RWPE2 (cell line): Measurements from ENCODE around the gene GRIA4.

Experiments used
- ATAC-seq: fragments of 200-7000 bp; cut with Tn5 transposase; 3 replicates; pipeline ENCODE4 v1.9.1; 2021; ENCODE audit warnings: low read depth
- DNase-seq: peaks from one replicate; pipeline ENCODE4 v3.0.0-alpha.2; 2020; ENCODE audit warnings: low spot score
- H3K27ac ChIP-seq: fragments of 450-650 bp; 2 replicates; pipeline ENCODE4 v1.5.1; 2017; ENCODE audit warnings: mild to moderate bottlenecking; ENCODE audit not compliant: poor library complexity, severe bottlenecking
- H3K27me3 ChIP-seq: fragments of 250-450 bp; sonication (Bioruptor Pico); 2 replicates; pipeline ENCODE4 v1.5.1; 2021; ENCODE audit warnings: mild to moderate bottlenecking, moderate library complexity; ENCODE audit not compliant: insufficient read depth, poor library complexity, severe bottlenecking
- H3K36me3 ChIP-seq: fragments of 250-450 bp; sonication (Bioruptor Pico); 2 replicates; pipeline ENCODE4 v1.5.1; 2020; ENCODE audit warnings: low read depth, mild to moderate bottlenecking, moderate library complexity
- H3K4me1 ChIP-seq: fragments of 250-450 bp; sonication (Bioruptor Pico); 2 replicates; pipeline ENCODE4 v1.5.1; 2021; ENCODE audit warnings: mild to moderate bottlenecking, moderate library complexity; ENCODE audit not compliant: insufficient read depth, poor library complexity, severe bottlenecking
- H3K4me3 ChIP-seq: fragments of 250-450 bp; sonication (Bioruptor Pico); 2 replicates; pipeline ENCODE4 v1.5.1; 2021; ENCODE audit warnings: mild to moderate bottlenecking, moderate library complexity; ENCODE audit not compliant: severe bottlenecking
- H3K9me3 ChIP-seq: fragments of 250-450 bp; sonication (Bioruptor Pico); 2 replicates; pipeline ENCODE4 v1.5.1; 2021; ENCODE audit warnings: mild to moderate bottlenecking, moderate library complexity; ENCODE audit not compliant: severe bottlenecking
- CTCF ChIP-seq: fragments of 450-650 bp; IDR thresholded peaks from one replicate; pipeline ENCODE4 v1.5.1; 2017; ENCODE audit warnings: mild to moderate bottlenecking, moderate library complexity; ENCODE audit not compliant: poor library complexity, severe bottlenecking

The GRIA4 gene

GRCh38 chr11:105612771-105613170 is 2.9 kb downstream of the GRIA4 start:
- no peak overlapping the region for H3K27ac ChIP-seq
- no peaks in the 10 kb centered on the region for H3K4me1 ChIP-seq
- ATAC-seq, result no peak
- H3K27me3 ChIP-seq, result peaks cover 47% of the 10 kb centered on the region
- H3K36me3 ChIP-seq, result no peaks in the 10 kb centered on the region
- DNase-seq, result no peak
- H3K4me3 ChIP-seq, result no peak overlapping the region
- no peaks in the 10 kb centered on the region for H3K9me3 ChIP-seq
- TF ChIP-seq CTCF, result no peak

GRCh38 chr11:105613183-105613582 is 3.3 kb downstream of the GRIA4 start:
- DNase-seq, result no peak
- no peak overlapping the region for H3K4me3 ChIP-seq
- H3K27ac ChIP-seq, result no peak overlapping the region
- H3K9me3 ChIP-seq, result no peaks in the 10 kb centered on the region
- peaks cover 47% of the 10 kb centered on the region for H3K27me3 ChIP-seq
- no peaks in the 10 kb centered on the region for H3K4me1 ChIP-seq
- TF ChIP-seq CTCF, result no peak
- no peaks in the 10 kb centered on the region for H3K36me3 ChIP-seq
- ATAC-seq, result no peak

GRCh38 chr11:105618343-105618955 is 8.6 kb downstream of the GRIA4 start:
- ATAC-seq (no peak), DNase-seq (no peak)
- Histone ChIP-seq H3K4me3 (no peak overlapping the region), H3K27me3 (peaks cover 5% of the 10 kb centered on the region), H3K36me3 (no peaks in the 10 kb centered on the region), H3K27ac (no peak overlapping the region), H3K4me1 (no peaks in the 10 kb centered on the region), H3K9me3 (no peaks in the 10 kb centered on the region)
- no peak for TF ChIP-seq CTCF

GRCh38 chr11:105619556-105619955 is 9.7 kb downstream of the GRIA4 start:
- no peaks in the 10 kb centered on the region for H3K4me1 ChIP-seq
- no peak overlapping the region for H3K4me3 ChIP-seq
- no peaks in the 10 kb centered on the region for H3K36me3 ChIP-seq
- no peak for ATAC-seq
- TF ChIP-seq CTCF, result no peak
- no peaks in the 10 kb centered on the region for H3K27me3 ChIP-seq
- H3K27ac ChIP-seq, result no peak overlapping the region
- DNase-seq, result no peak
- H3K9me3 ChIP-seq, result no peaks in the 10 kb centered on the region

GRCh38 chr11:105622016-105622415 is 12.1 kb downstream of the GRIA4 start:
- Histone ChIP-seq H3K4me1 (no peaks in the 10 kb centered on the region), H3K27ac (no peak overlapping the region), H3K36me3 (no peaks in the 10 kb centered on the region), H3K9me3 (no peaks in the 10 kb centered on the region), H3K27me3 (no peaks in the 10 kb centered on the region), H3K4me3 (no peak overlapping the region)
- ATAC-seq (no peak), DNase-seq (no peak)
- TF ChIP-seq CTCF, result no peak
